GM20000 (cell line): Measurements from ENCODE around the gene IL9.

Experiments
- DNase-seq: peaks from one replicate; pipeline ENCODE4 v3.0.0; 2012; ENCODE audit warnings: low spot score
- TF ChIP-seq, protein P1 (sequence below): IDR thresholded peaks from 2 replicates; pipeline ENCODE4 v1.5.1; 2012; ENCODE audit warnings: mild to moderate bottlenecking, control low read depth; ENCODE audit errors: extremely low read depth, missing control alignments

IL9 gene

DNA sequence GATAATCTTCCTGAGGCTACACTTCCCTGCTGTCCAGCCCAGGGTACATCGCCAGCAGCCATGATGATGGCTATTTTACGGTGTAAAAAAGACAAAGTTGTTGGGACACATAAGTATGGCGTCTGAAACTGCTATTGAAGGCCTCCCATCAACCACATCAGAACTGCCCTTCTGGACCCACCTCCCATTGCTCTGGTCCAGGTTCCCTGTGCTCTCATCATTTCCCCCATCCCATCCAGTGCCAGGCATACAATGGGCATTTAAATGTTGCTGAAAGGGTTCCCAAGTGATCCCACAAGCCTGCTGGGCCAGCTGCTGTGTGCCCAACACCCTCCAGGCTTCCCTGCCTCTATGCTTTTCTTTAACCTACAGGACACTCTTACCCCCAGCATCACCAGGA is 10.6 kb downstream of the IL9 start:
- no peak for DNase-seq
- TF ChIP-seq, protein P1, sequence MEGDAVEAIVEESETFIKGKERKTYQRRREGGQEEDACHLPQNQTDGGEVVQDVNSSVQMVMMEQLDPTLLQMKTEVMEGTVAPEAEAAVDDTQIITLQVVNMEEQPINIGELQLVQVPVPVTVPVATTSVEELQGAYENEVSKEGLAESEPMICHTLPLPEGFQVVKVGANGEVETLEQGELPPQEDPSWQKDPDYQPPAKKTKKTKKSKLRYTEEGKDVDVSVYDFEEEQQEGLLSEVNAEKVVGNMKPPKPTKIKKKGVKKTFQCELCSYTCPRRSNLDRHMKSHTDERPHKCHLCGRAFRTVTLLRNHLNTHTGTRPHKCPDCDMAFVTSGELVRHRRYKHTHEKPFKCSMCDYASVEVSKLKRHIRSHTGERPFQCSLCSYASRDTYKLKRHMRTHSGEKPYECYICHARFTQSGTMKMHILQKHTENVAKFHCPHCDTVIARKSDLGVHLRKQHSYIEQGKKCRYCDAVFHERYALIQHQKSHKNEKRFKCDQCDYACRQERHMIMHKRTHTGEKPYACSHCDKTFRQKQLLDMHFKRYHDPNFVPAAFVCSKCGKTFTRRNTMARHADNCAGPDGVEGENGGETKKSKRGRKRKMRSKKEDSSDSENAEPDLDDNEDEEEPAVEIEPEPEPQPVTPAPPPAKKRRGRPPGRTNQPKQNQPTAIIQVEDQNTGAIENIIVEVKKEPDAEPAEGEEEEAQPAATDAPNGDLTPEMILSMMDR = no peak

DNA sequence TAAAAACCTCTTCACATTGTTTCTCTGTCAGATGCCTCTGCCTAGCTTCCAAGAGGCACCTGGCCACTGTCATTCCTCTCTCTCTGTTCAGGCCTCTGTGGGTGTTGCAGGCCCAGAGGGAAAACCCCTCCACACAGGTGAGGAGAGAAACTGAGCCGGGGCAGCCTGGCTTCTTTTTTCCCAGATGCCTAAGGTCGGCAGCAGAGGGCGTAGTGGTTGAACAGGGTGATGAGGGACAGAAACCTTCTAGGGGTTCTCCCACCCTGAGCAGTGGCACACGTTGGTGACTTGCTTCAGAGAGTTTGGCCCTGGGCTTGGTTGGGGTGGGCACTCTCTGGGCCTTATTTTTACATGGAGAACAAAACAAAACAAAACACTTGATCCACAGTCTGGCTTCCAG is 12.2 kb downstream of the IL9 start:
- TF ChIP-seq, protein P1 = peak; percentile 21
- peak; percentile 34 for DNase-seq

DNA sequence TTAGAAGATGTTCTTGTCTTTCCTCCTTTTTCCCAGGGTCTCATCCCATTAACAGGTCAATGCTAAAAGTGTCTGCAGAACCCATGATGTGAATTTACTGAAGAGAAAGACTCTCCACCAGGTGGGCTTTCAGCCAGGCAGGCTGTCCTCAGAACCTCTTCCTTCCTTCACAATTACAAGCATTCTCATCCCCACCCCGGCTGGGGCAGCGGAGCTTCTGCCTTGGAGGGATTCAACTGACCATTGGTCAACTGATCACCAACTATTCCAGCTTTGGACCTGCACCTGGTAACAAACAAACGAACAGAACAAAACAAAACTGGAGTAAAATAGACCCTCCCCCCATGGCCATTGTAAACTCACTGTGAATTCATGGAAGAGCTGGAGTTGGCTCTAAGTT is 12.6 kb downstream of the IL9 start:
- no peak for DNase-seq
- TF ChIP-seq, protein P1 = no peak

DNA sequence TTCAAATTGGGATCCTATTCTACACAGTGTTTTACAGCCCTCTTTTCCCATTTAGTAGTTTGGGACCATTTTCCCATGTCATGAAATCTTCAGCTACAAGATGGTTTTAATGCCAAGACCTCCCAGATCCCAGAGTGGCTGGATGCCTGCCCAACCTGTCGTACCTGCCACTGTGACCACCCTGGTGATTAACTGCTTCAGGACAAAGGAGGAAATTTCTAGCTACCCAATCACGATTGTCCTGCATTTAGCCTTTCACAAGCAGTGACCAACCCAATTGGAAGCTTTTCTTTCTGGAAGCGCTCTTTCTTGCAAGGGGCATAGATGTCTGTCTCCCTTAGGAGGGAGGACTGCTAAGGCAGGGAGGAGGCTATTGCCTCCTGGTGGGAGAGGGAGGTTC is 13.8 kb downstream of the IL9 start:
- no peak for DNase-seq
- TF ChIP-seq, protein P1 = no peak

DNA sequence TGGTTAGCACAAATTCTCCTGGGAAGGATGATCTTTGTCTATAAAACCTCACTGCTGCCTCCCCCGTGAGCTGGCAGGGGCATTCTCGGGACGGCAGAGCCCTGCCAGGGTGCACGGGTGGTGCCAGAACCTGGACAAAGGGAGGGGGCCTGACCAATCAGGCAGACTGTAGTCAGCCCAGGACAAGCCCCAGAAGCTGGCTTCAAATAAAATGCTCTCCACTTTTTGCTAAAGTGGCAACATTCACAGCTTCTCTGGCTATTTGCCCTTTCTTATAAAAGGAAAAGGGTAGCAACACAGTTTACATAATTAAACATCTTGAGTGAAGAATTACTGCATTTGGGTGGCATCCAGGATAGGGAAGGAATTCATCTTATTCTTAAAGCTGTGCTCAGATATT is 14.4 kb downstream of the IL9 start:
- TF ChIP-seq, protein P1 = no peak
- no peak for DNase-seq

DNA sequence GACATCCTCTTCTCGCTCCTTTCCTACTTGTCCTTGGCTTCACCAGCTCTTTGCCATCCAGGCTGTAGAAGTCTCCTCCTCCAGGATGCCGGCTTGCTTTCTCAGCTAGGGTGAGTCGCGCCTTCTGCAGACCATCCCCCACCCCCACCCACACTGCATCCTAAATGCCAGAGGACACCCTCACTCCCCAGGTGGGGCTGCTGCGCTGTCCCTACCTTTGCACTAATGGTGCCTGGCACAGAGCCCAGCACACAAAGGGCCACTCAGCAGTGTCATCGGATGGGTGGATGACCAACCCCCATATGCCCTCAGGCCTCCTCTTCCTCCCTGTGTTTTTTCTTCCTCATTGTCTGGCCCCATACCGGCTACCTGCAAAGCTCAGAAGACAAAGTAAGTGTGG is 14.8 kb downstream of the IL9 start:
- no peak for DNase-seq
- TF ChIP-seq, protein P1 = no peak

DNA sequence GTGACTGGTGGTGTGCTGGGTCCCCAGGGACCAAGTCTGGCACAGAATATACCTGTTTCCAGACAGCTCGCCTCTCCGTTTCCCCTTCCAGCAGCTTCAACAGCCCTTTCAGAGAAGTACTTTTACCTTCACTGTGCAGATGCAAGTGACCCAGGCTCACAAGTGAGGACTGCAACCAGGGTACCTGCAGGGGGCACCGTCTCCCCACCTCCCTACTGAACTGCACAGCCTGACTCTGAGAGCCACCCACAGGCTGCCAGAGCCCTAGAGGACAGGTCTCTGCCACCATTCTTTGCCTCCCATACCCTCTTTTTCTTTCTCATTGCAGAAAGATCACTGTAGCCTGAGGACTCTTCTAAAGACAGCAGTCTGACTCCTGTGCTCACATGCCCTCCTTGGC is 15.4 kb downstream of the IL9 start:
- no peak for DNase-seq
- TF ChIP-seq, protein P1 = no peak
